ENCODE data around the gene RGL1.

Gene RGL1

DNA sequence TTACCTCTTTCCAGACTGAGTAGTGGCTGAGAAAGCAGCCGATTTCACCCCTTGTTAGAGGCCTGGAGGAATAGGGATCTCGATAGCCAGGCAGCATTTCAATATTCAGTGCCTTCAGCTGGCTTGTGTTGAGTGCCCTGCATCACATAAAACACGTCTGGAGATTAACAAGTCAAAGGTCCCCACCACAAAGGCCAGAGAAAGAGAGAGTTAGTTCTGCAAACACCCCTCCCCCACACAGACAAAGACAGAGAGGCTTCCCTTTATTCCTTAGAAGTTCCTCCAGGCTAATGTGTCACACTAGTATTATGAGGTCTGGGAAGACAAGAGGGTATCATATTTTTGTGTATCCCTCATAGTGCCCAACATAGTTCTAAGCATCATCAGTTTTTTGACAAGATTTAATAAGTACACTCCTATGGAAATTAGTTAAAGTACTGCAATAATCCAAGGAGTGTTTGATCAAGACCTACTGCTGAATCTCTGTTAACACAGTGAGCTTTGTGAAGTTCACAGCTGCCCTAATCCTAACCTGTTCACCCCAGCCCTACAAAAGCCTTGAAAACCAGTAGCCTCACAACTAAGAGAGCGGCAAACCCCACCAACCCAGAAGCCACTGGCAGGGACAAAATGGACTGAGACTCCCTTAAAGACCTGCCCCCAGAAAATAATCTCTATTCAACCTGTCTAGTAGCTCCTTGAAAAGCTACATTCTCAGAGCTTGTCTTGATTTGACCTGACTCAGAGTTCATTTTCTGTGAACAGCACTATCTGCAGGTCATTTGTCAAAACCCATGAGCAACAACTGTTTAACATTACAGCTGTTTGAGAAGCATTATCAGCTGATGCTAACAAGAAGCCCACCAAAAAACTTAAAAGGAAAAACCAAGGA is 140.8 kb downstream of the RGL1 start:
- H3K4me3 ChIP-seq (ENCODE audit: low read length), result no peak overlapping the region
- no peak for DNase-seq (ENCODE audit: low read depth)
- TF ChIP-seq, protein P1, sequence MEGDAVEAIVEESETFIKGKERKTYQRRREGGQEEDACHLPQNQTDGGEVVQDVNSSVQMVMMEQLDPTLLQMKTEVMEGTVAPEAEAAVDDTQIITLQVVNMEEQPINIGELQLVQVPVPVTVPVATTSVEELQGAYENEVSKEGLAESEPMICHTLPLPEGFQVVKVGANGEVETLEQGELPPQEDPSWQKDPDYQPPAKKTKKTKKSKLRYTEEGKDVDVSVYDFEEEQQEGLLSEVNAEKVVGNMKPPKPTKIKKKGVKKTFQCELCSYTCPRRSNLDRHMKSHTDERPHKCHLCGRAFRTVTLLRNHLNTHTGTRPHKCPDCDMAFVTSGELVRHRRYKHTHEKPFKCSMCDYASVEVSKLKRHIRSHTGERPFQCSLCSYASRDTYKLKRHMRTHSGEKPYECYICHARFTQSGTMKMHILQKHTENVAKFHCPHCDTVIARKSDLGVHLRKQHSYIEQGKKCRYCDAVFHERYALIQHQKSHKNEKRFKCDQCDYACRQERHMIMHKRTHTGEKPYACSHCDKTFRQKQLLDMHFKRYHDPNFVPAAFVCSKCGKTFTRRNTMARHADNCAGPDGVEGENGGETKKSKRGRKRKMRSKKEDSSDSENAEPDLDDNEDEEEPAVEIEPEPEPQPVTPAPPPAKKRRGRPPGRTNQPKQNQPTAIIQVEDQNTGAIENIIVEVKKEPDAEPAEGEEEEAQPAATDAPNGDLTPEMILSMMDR (conservative IDR thresholded peaks at IDR 0.05; ENCODE audit: low read length), result no peak

GRCh38 chr1:183946320-183946613 is 141.3 kb downstream of the RGL1 start:
- TF ChIP-seq, protein P1 (conservative IDR thresholded peaks at IDR 0.05; ENCODE audit: low read length), result no peak
- DNase-seq (ENCODE audit: low read depth), result no peak

GRCh38 chr1:183947988-183948387 is 143.1 kb downstream of the RGL1 start:
- no peak for DNase-seq (ENCODE audit: low read depth)
- no peak overlapping the region for H3K4me3 ChIP-seq (ENCODE audit: low read length)
- TF ChIP-seq, protein P1 (conservative IDR thresholded peaks at IDR 0.05; ENCODE audit: low read length), result no peak

More at GRCh38 chr1:183946320-183946613, 141.3 kb downstream of the RGL1 start:
- no peak overlapping the region for H3K4me3 ChIP-seq (ENCODE audit: low read length)

GRCh38 chr1:183952101-183952500 is 147.2 kb downstream of the RGL1 start:
- DNase-seq (ENCODE audit: low read depth), result no peak
- H3K4me3 ChIP-seq (ENCODE audit: low read length), result no peak overlapping the region
- TF ChIP-seq, protein P1 (conservative IDR thresholded peaks at IDR 0.05; ENCODE audit: low read length), result no peak

DNA sequence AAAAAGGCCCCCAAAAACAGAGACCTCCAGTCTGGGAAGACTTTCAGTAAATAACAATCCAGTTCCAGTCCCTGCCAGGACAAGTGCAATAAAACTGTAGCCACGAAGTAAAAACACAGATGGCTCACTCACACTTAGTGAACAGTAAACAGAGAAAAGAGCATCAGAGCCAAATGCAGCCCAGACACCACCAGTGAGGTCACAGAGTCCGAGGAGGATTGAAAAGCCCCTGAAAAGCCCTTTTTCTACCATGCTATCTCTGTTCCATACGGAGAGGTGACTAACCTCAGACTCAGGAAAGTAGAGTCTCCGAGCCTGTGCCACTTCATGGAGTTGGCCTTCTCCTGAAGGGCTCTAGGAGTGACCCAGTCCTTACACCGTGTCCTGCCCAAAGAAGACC is 148.1 kb downstream of the RGL1 start:
- H3K4me3 ChIP-seq (ENCODE audit: low read length), result no peak overlapping the region
- DNase-seq (ENCODE audit: low read depth), result peak; percentile 16
- TF ChIP-seq, protein P1 (conservative IDR thresholded peaks at IDR 0.05; ENCODE audit: low read length), result no peak

- TF ChIP-seq, protein P1 (conservative IDR thresholded peaks at IDR 0.05; ENCODE audit: low read length), result no peak
- H3K4me3 ChIP-seq (ENCODE audit: low read length), result no peak overlapping the region
- DNase-seq (ENCODE audit: low read depth), result no peak
Measured at GRCh38 chr1:183954496-183954895, 149.6 kb downstream of the RGL1 start.

DNA sequence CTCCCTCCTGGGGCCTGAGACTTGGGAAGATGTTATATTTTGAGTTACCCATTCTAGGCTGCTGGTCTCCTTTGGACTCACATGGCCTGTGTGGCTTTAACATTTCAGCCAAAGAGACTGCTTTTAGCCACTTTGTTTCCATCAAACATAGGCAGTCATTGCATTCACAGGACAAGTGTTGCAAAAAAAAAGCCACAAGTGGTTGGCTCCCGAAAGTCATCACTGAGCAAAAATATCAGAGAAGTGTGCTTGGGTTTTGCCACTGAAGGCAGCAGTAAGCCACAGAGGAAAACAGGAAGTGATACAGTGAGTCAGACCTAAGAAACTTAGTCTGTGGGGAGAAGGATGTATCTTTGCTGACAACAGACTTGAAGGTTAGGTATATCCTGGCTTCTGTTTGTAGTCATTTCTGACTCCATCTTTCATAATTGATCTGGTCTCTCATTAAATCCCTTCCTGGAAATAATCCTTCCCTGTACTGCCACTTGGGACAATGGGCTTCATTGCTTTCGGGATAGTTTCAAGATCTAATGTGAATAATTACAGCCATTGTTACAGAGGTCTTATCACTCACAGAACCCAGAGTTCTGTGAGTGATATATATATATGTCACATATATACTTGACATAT is 151.8 kb downstream of the RGL1 start:
- TF ChIP-seq, protein P1 (conservative IDR thresholded peaks at IDR 0.05; ENCODE audit: low read length), result peak; percentile 55
- DNase-seq (ENCODE audit: low read depth), result peak; percentile 91

More for the DNA sequence above, 151.8 kb downstream of the RGL1 start:
- H3K4me3 ChIP-seq (ENCODE audit: low read length), result no peak overlapping the region

All from AG10803 (cell line).